Measurements from ENCODE around the gene TMEM94. TPM values are rescaled to one million over a fixed set of nuclear protein-coding genes. Genes with fewer than 3 reads are reported as not detected.

Gene TMEM94
- total and polyA plus RNA-seq, 2 of the 8 experiments (the other 6 are each of a cell fraction or from before 2014, with no cell fraction given) = 54.8 to 69.9 TPM

- DNase-seq (ENCODE audit: low read depth in 1 of 2, low spot score in 2 of 2) = no peak
- Histone ChIP-seq H3K27ac (ENCODE audit: low read depth, low read length) (no peak overlapping the region), H4K20me1 (replicated peaks in 1 of 2; ENCODE audit: control insufficient read depth in 1 of 2, insufficient read depth in 2 of 2, low read length in 2 of 2) (peaks cover 3 to 14% of the 10 kb centered on the region in 2 experiments), H3K9me3 (ENCODE audit: insufficient read depth in 2 of 2, low read depth in 1 of 2, low read length in 1 of 2) (no peaks in the 10 kb centered on the region), H4K8ac (ENCODE audit: extremely low read depth, insufficient read depth, low read length) (no peak overlapping the region), H2AFZ (ENCODE audit: low read length) (no peak overlapping the region), H4K91ac (replicated peaks; ENCODE audit: insufficient read length, low read length) (no peak overlapping the region), H3K14ac (ENCODE audit: insufficient read length) (no peak overlapping the region), H2BK15ac (ENCODE audit: low read length) (no peak overlapping the region), H3K4ac (replicated peaks; ENCODE audit: insufficient read length, low read depth, low read length) (peak overlapping the region; percentile 45), H2BK12ac (ENCODE audit: low read depth, low read length) (0 out of 2 replicates have a peak overlapping the region, but pooled peaks have one; percentile 4), H3K4me1 (replicated peaks in 1 of 4; ENCODE audit: control insufficient read depth in 3 of 4, insufficient read depth in 4 of 4, low read length in 3 of 4) (peaks cover 0 to 13% (median 4%) of the 10 kb centered on the region in 4 experiments; a peak in 6 of 7 replicates), H3K23ac (ENCODE audit: insufficient read length) (no peak overlapping the region), H3K27me3 (replicated peaks in 1 of 4; ENCODE audit: control insufficient read depth in 3 of 4, extremely low read depth in 1 of 4, insufficient read depth in 3 of 4, low read length in 3 of 4) (no peaks in the 10 kb centered on the region; a peak in 1 of 7 replicates), H2BK20ac (ENCODE audit: low read length) (no peak overlapping the region), H3K23me2 (ENCODE audit: low read depth, low read length) (peaks cover 11% of the 10 kb centered on the region; the same call in 1 of the 2 replicates), H3K4me3 (ENCODE audit: extremely low read depth in 1 of 4, insufficient read depth in 2 of 4, low read depth in 3 of 4, low read length in 4 of 4) (peak overlapping the region; percentile 53 to 93 (median 62)), H2BK120ac (replicated peaks; ENCODE audit: low read depth, low read length) (no peak overlapping the region), H2BK5ac (ENCODE audit: low read depth, low read length) (peak overlapping the region; percentile 87; the same call in 1 of the 2 replicates), H3K9ac (replicated peaks in 1 of 4; ENCODE audit: extremely low read depth in 1 of 4, low read depth in 3 of 4, low read length in 3 of 4) (peak overlapping the region in 1 of 4 experiments; percentile 49; a peak in 3 of 7 replicates), H3K79me2 (ENCODE audit: control insufficient read depth in 1 of 2, insufficient read depth in 2 of 2, low read length in 2 of 2) (peaks cover 0 to 4% of the 10 kb centered on the region in 2 experiments; a peak in 1 of 4 replicates), H3K56ac (replicated peaks; ENCODE audit: insufficient read length, low read depth, low read length) (no peak overlapping the region), H3K18ac (ENCODE audit: extremely low read depth, low read length) (peak overlapping the region; percentile 83), H2AK5ac (ENCODE audit: low read depth, low read length) (peak overlapping the region; percentile 33), H4K5ac (ENCODE audit: insufficient read length, low read depth, low read length) (no peak overlapping the region), H3K4me2 (ENCODE audit: insufficient read depth in 1 of 2, low read depth in 2 of 2, low read length in 2 of 2) (peak overlapping the region; percentile 57 to 67), H3K79me1 (ENCODE audit: low read depth, low read length) (no peaks in the 10 kb centered on the region), H3K36me3 (ENCODE audit: control insufficient read depth in 2 of 4, insufficient read depth in 4 of 4, low read length in 3 of 4) (peaks cover 0 to 28% (median 7%) of the 10 kb centered on the region in 4 experiments; a peak in 6 of 8 replicates)
- FAIRE-seq = no peak
- 28% methylated on average over 23 of the region's 24 CpGs; no CpG with 5 or more reads in 1 of the 2 experiments for WGBS, 2 experiments (ENCODE audit: extremely low coverage in 1 of 2, insufficient coverage in 1 of 2, insufficient read length in 1 of 2, insufficient replicate concordance in 2 of 2, low coverage in 1 of 2, low lambda C conversion rate in 2 of 2, missing lambda C conversion rate in 1 of 2)
- ChIA-PET POLR2A (ENCODE audit: partially characterized antibody) (interaction anchor here (0.6 to 2.9 kb wide), 9 partner anchors 7 to 352 kb away, joined by 3 to 23 read pairs (median 3); partner anchors contain the start of gene TSEN54), CTCF (ENCODE audit: partially characterized antibody) (interaction anchor here (0.6 to 3.4 kb wide), 12 partner anchors 8 to 409 kb away, joined by 3 to 16 read pairs (median 3); partner anchors contain the start of gene TSEN54)
- no peak for TF ChIP-seq SIRT6 (IDR thresholded peaks at IDR 0.05; ENCODE audit: low read length)
- peak; percentile 75 for TF ChIP-seq CREB1 (IDR thresholded peaks at IDR 0.05)
- 0 out of 2 replicates have a peak, but pooled peaks have one; percentile 21 for TF ChIP-seq EGR1 (IDR thresholded peaks at IDR 0.05; ENCODE audit: borderline replicate concordance, low read depth, low read length)
These were observed 68.0 kb downstream of the TMEM94 start for GRCh38 chr17:75524269-75524969.

Data from H1 (cell line).